ENCODE results near the gene YEATS2. TPM values are rescaled to one million over a fixed set of nuclear protein-coding genes. Genes with fewer than 3 reads are reported as not detected.
"Not testable (repeated sequence)": the region's sequence is repeated elsewhere in the genome, so short reads cannot be mapped to it uniquely, and the experiment has no call there.

The YEATS2 gene
- total RNA-seq, 1 experiment from 2014 or later, result 33.8 TPM

DNA sequence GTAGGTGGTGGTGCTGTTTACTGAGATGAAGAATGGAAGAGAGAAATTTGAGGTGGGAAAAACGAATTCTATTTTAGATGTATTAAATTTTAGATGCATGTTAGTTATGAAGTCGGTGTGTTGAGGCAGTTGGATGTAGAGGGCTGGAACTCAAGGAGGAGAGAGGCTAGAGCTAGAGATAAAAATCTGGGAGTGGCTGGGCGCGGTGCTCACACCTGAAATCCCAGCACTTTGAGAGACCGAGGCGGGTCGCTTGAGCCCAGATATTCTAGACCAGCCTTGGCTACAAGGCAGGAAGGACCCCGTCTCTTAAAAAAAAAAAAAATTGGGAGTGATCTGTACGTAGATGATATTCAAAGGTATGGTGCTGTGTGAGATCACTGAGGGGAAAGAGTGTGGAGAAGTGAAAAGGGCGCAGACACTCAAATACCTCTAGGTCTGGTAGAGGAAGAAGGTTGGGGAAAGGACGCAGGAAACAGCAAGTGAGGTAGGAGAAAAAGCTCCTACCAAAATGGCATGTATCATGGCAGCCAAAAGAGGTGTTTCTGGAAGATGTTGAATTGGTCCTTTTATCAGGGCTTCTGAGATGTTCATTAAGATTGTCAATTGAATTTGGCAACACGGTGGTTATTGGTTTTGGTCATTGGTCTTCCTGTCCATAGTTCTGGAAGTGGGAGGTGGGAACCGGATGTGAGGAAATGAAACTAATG is 1.8 kb downstream of the YEATS2 start:
- peak overlapping the region; percentile 81 for H3K27ac ChIP-seq (ENCODE audit: low read length)
- BruUV-seq (replicated peaks), result TSS peak; percentile 83
- H3K4me1 ChIP-seq (ENCODE audit: control insufficient read depth, insufficient read depth, low read length), result peaks cover 12% of the 10 kb centered on the region
- ATAC-seq (no peak), DNase-seq (ENCODE audit: low read depth, low spot score) (no peak)
- H3K9me3 ChIP-seq (ENCODE audit: control insufficient read depth, insufficient read depth, low read depth, low read length), result no peaks in the 10 kb centered on the region
- ChIA-PET POLR2A (interaction anchor here (0.6 kb wide), 1 partner anchor 167 kb away, joined by 5 read pairs; no protein-coding TSS in a partner anchor), CTCF (no interaction called here)
- peaks cover 3% of the 10 kb centered on the region; the same call in 1 of the 2 replicates for H3K36me3 ChIP-seq (ENCODE audit: control insufficient read depth, insufficient read depth, low read length)
- no peaks in the 10 kb centered on the region for H3K27me3 ChIP-seq (ENCODE audit: control insufficient read depth, insufficient read depth, low read length)
- in situ Hi-C loops (cut with HindIII; ENCODE audit: low pct_unique_long_range_greater_than_20kb, low sequenced_read_pairs) (no loop called here), intact Hi-C loops (cut with micrococcal nuclease; ENCODE audit: unreplicated experiment) (loop anchor here (5.0 kb wide), 1 partner anchor 62 kb away; the partner anchor contains the start of gene KLHL24)
- peak overlapping the region; percentile 78 to 87 for H3K4me3 ChIP-seq (ENCODE audit: low read depth in 2 of 2, low read length in 2 of 2)
- TF ChIP-seq, protein P1, sequence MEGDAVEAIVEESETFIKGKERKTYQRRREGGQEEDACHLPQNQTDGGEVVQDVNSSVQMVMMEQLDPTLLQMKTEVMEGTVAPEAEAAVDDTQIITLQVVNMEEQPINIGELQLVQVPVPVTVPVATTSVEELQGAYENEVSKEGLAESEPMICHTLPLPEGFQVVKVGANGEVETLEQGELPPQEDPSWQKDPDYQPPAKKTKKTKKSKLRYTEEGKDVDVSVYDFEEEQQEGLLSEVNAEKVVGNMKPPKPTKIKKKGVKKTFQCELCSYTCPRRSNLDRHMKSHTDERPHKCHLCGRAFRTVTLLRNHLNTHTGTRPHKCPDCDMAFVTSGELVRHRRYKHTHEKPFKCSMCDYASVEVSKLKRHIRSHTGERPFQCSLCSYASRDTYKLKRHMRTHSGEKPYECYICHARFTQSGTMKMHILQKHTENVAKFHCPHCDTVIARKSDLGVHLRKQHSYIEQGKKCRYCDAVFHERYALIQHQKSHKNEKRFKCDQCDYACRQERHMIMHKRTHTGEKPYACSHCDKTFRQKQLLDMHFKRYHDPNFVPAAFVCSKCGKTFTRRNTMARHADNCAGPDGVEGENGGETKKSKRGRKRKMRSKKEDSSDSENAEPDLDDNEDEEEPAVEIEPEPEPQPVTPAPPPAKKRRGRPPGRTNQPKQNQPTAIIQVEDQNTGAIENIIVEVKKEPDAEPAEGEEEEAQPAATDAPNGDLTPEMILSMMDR (IDR thresholded peaks at IDR 0.05), result no peak
- TF ChIP-seq TCF7L2 (IDR thresholded peaks at IDR 0.05; ENCODE audit: low read depth, low read length), result no peak

DNA sequence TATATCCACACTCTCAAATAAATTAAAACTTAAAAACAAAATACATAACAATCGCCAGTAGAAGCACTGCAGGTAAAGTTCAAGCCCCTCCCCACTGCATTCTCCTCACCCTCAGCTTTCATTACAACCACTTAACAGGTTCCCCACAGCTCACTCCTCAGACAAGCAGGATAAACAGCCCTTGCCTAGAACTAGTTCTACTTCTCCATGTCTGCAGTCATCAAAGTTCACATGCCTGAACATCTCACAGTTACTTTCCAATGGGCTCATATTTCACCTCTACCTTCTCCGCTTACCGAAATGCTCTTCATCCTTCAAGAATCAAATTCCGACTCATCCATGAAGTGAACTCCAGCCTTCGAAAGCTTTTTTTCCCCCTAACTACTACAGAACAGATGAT is 4.1 kb downstream of the YEATS2 start:
- TF ChIP-seq, protein P1 (IDR thresholded peaks at IDR 0.05), result no peak
- TF ChIP-seq TCF7L2 (IDR thresholded peaks at IDR 0.05; ENCODE audit: low read depth, low read length), result no peak
- no peak for TF ChIP-seq POLR2AphosphoS5 (IDR thresholded peaks at IDR 0.05; ENCODE audit: low read depth, low read length)
- no peak for TF ChIP-seq SIN3A (IDR thresholded peaks at IDR 0.05; ENCODE audit: borderline replicate concordance, insufficient read depth, low read depth, low read length)
- TF ChIP-seq, protein P2, sequence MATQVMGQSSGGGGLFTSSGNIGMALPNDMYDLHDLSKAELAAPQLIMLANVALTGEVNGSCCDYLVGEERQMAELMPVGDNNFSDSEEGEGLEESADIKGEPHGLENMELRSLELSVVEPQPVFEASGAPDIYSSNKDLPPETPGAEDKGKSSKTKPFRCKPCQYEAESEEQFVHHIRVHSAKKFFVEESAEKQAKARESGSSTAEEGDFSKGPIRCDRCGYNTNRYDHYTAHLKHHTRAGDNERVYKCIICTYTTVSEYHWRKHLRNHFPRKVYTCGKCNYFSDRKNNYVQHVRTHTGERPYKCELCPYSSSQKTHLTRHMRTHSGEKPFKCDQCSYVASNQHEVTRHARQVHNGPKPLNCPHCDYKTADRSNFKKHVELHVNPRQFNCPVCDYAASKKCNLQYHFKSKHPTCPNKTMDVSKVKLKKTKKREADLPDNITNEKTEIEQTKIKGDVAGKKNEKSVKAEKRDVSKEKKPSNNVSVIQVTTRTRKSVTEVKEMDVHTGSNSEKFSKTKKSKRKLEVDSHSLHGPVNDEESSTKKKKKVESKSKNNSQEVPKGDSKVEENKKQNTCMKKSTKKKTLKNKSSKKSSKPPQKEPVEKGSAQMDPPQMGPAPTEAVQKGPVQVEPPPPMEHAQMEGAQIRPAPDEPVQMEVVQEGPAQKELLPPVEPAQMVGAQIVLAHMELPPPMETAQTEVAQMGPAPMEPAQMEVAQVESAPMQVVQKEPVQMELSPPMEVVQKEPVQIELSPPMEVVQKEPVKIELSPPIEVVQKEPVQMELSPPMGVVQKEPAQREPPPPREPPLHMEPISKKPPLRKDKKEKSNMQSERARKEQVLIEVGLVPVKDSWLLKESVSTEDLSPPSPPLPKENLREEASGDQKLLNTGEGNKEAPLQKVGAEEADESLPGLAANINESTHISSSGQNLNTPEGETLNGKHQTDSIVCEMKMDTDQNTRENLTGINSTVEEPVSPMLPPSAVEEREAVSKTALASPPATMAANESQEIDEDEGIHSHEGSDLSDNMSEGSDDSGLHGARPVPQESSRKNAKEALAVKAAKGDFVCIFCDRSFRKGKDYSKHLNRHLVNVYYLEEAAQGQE (IDR thresholded peaks at IDR 0.05; ENCODE audit: insufficient read depth in 1 of 2, low read depth in 2 of 2, low read length in 1 of 2), result no peak
- H3K9me3 ChIP-seq (ENCODE audit: control insufficient read depth, insufficient read depth, low read depth, low read length), result no peaks in the 10 kb centered on the region
- ChIA-PET POLR2A (no interaction called here), CTCF (no interaction called here)
- no peak overlapping the region for H3K4me3 ChIP-seq (ENCODE audit: low read depth in 2 of 2, low read length in 2 of 2)
- peaks cover 12% of the 10 kb centered on the region for H3K4me1 ChIP-seq (ENCODE audit: control insufficient read depth, insufficient read depth, low read length)
- in situ Hi-C loops (cut with HindIII; ENCODE audit: low pct_unique_long_range_greater_than_20kb, low sequenced_read_pairs) (no loop called here), intact Hi-C loops (cut with micrococcal nuclease; ENCODE audit: unreplicated experiment) (no loop called here)
- no TSS peak for BruUV-seq (replicated peaks)
- DNase-seq (ENCODE audit: low read depth, low spot score) (no peak), ATAC-seq (no peak)
- peaks cover 3% of the 10 kb centered on the region; the same call in 1 of the 2 replicates for H3K36me3 ChIP-seq (ENCODE audit: control insufficient read depth, insufficient read depth, low read length)
- H3K27ac ChIP-seq (ENCODE audit: low read length), result no peak overlapping the region
- no peaks in the 10 kb centered on the region for H3K27me3 ChIP-seq (ENCODE audit: control insufficient read depth, insufficient read depth, low read length)

DNA sequence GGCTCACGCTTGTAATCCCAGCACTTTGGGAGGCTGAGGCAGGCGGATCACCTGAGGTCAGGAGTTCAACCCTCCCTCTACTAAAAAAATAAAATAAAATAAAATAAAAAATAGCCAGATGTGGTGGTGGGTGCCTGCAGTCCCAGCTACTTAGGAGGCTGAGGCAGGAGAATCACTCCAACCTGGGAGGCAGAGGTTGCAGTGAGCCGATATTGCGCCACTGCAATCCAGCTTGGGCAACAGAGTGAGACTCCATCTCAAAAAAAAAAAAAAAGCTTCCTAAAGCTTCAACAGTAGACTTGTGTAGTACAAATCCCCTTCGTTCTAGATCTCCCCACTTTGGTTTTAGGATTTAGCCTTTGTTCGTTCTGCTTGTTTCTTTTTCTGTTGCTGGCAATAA is 6.3 kb downstream of the YEATS2 start:
- intact Hi-C loops (cut with micrococcal nuclease; ENCODE audit: unreplicated experiment); H3K27ac ChIP-seq (ENCODE audit: low read length); in situ Hi-C loops (cut with HindIII; ENCODE audit: low pct_unique_long_range_greater_than_20kb, low sequenced_read_pairs); H3K4me3 ChIP-seq (ENCODE audit: low read depth in 2 of 2, low read length in 2 of 2); ATAC-seq; H3K36me3 ChIP-seq (ENCODE audit: control insufficient read depth, insufficient read depth, low read length); H3K9me3 ChIP-seq (ENCODE audit: control insufficient read depth, insufficient read depth, low read depth, low read length); BruUV-seq (replicated peaks); DNase-seq (ENCODE audit: low read depth, low spot score); H3K27me3 ChIP-seq (ENCODE audit: control insufficient read depth, insufficient read depth, low read length): not testable (repeated sequence)
- H3K4me1 ChIP-seq (ENCODE audit: control insufficient read depth, insufficient read depth, low read length), result peaks cover 12% of the 10 kb centered on the region
- ChIA-PET POLR2A (interaction anchor here (0.6 kb wide), 1 partner anchor 9 kb away, joined by 4 read pairs; no protein-coding TSS in a partner anchor), CTCF (interaction anchor here (0.8 kb wide), 1 partner anchor 22 kb away, joined by 6 read pairs; no protein-coding TSS in a partner anchor)

Data from Panc1 (cell line).